Pancreas (tissue), 10 donors: ENCODE data around the gene SLC22A6. TPM values are rescaled to one million over a fixed set of nuclear protein-coding genes. Genes with fewer than 3 reads are reported as not detected.
"Not testable (repeated sequence)": the region's sequence is repeated elsewhere in the genome, so short reads cannot be mapped to it uniquely, and the experiment has no call there.

Experiments
- ATAC-seq, 4 donors: fragments of 200-7000 bp; cut with Tn5 transposase; one replicate each; pipeline versions ENCODE4 v1.8.0 to v1.9.1; 2020; ENCODE audit warnings: mild to moderate bottlenecking in 4 of 4, moderate library complexity in 4 of 4
- DNase-seq, 6 donors: peaks; one replicate each; pipeline ENCODE4 v3.0.0-alpha.2; 2020
- FAIRE-seq: peaks from 2 replicates; lab custom pipeline; 2012; peaks lifted over from hg19 to GRCh38; lab: Jason Lieb, UNC
- H3K27ac ChIP-seq, 4 donors: fragments of 200-600 bp; sonication (generic); 1 replicate in 3 of 4; 2 replicates in 1 of 4; pipeline versions ENCODE4 v1.5.0 to v1.8.0; 2020
- H3K27me3 ChIP-seq, 4 donors: fragments of 200-600 bp; one replicate each; pipeline ENCODE4 v1.8.0; 2021
- H3K36me3 ChIP-seq, 3 donors: fragments of 200-600 bp; sonication (generic) in 1 of 3; one replicate each; pipeline versions ENCODE4 v1.5.0 to v1.8.0; 2020 to 2021
- H3K4me1 ChIP-seq, 3 donors: fragments of 200-600 bp; one replicate each; pipeline ENCODE4 v1.8.0; 2021
- H3K4me3 ChIP-seq, 4 donors: fragments of 200-600 bp; sonication (generic) in 2 of 4; one replicate each; pipeline versions ENCODE4 v1.5.0 to v1.8.0; 2020 to 2021
- H3K9me3 ChIP-seq, 4 donors: fragments of 200-600 bp; one replicate each; pipeline ENCODE4 v1.8.0; 2021
- CTCF ChIP-seq, 4 donors: fragments of 200-600 bp; sonication (generic) in 3 of 4; IDR thresholded peaks; one replicate each; pipeline versions ENCODE4 v1.5.0 to v1.8.0; 2021; ENCODE audit warnings: antibody characterized with exemption in 4 of 4
- WGBS, 2 donors: extraction: QIAGEN DNeasy Blood & Tissue Kit; methylation state at CpG; one replicate each; pipeline ENCODE4 v1.1.7; 2013; 5-methylcytosine and 5-hydroxymethylcytosine counted together
- intact Hi-C, 3 donors: fragments of 100-400 bp; cut with DNase I; formaldehyde crosslinking; loops; one replicate each; pipeline versions ENCODE4 v1.11.1 to v1.14.2; 2022
- polyA plus RNA-seq, 2 donors: library from polyadenylated mRNA; stranded (reverse); fragments of 200-250 nt; gene quantifications; one replicate each; pipeline ENCODE4 v1.2.3, GENCODE V29; 2013
- total RNA-seq, 6 donors: library from RNA; stranded (reverse); fragmentation: NEBNext Ultra II Directional in 4 of 6; extraction: Animal tissue kit (Norgen Biotek cat#: 25700) in 4 of 6; gene quantifications; one replicate each; pipeline versions ENCODE4 v1.2.1 to v1.2.4, GENCODE V29; 2021 to 2023
- donor health status: healthy with polysubstance abuse.
- donor health status: DM: no; HTN: no; CAD: no; lungs with moderate emphysema.
- donor health status: DM: no; HTN: no; CAD: no.
- donor health status: control.
- donor health status: control.
- donor health status: Bipolar disorder and iron deficiency.
- donor health status: DM: yes; HTN: yes; CAD: no.
- donor health status: DM: no; HTN: no; CAD: no.
- donor health status: DM: no; HTN: no; CAD: no.
- donor health status: DM: yes; HTN: yes; CAD: no.

Gene SLC22A6
- total and polyA plus RNA-seq, 8 donors, result not detected

- no peaks in the 10 kb centered on the region for H3K9me3 ChIP-seq
- DNase-seq (no peak), FAIRE-seq (no peak), ATAC-seq (no peak)
- no peak overlapping the region for H3K27ac ChIP-seq
- no peaks in the 10 kb centered on the region for H3K36me3 ChIP-seq
- no peak for TF ChIP-seq CTCF (IDR thresholded peaks at IDR 0.05)
- H3K4me3 ChIP-seq, result no peak overlapping the region
- WGBS, 2 donors, result 96 to 99% methylated on average over 2 of the region's 2 CpGs
- intact Hi-C loops, result no loop called here
- H3K27me3 ChIP-seq, result no peaks in the 10 kb centered on the region
- no peaks in the 10 kb centered on the region for H3K4me1 ChIP-seq
Observed at GRCh38 chr11:62957147-62957546, 27.6 kb downstream of the SLC22A6 start.

DNA sequence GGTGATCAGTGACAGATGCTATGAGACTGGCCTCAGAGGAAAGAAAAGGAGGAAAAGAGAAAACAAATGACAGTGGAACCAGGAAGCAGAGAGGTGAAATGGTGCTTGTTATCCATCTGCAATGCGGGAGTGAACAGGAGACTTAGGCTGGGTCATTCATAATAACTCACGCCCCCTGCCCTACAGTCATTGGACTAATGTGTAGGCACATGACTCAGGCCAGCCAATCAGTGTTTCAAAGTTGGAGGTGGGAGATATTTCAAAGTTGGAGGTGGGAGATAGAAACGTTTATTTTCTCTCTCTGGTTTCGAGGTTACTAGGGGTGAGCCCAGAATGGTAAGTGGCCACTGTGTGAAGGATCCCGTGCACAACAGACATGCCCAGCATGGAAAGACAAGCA lies 30.3 kb downstream of the SLC22A6 start:
- 73 to 78% methylated on average over 5 of the region's 5 CpGs for WGBS, 2 donors

GRCh38 chr11:62953811-62954210 lies 31.0 kb downstream of the SLC22A6 start:
- Histone ChIP-seq H3K4me1 (no peaks in the 10 kb centered on the region), H3K36me3 (no peaks in the 10 kb centered on the region), H3K27ac (no peak overlapping the region), H3K27me3 (no peaks in the 10 kb centered on the region), H3K9me3 (no peaks in the 10 kb centered on the region), H3K4me3 (no peak overlapping the region)
- no peak for FAIRE-seq
- intact Hi-C loops, result no loop called here
- WGBS, 2 donors, result 82 to 92% methylated on average over 4 of the region's 4 CpGs
- no peak for DNase-seq
- no peak for ATAC-seq
- TF ChIP-seq CTCF (IDR thresholded peaks at IDR 0.05), result no peak

More for the DNA sequence above, 30.3 kb downstream of the SLC22A6 start:
- no peak overlapping the region for H3K27ac ChIP-seq
- no peak for TF ChIP-seq CTCF (IDR thresholded peaks at IDR 0.05)
- ATAC-seq (no peak), FAIRE-seq (no peak), DNase-seq (no peak)
- no peak overlapping the region for H3K4me3 ChIP-seq
- no peaks in the 10 kb centered on the region for H3K4me1 ChIP-seq
- intact Hi-C loops, result no loop called here
- no peaks in the 10 kb centered on the region for H3K36me3 ChIP-seq
- H3K27me3 ChIP-seq, result no peaks in the 10 kb centered on the region
- no peaks in the 10 kb centered on the region for H3K9me3 ChIP-seq

GRCh38 chr11:62948765-62949320 lies 35.9 kb downstream of the SLC22A6 start:
- Histone ChIP-seq H3K27ac (no peak overlapping the region), H3K4me1 (no peaks in the 10 kb centered on the region), H3K36me3 (no peaks in the 10 kb centered on the region), H3K27me3 (no peaks in the 10 kb centered on the region), H3K4me3 (no peak overlapping the region), H3K9me3 (no peaks in the 10 kb centered on the region)
- FAIRE-seq (no peak), ATAC-seq (no peak), DNase-seq (no peak)
- intact Hi-C loops, result no loop called here
- WGBS, 2 donors, result 80 to 91% methylated on average over 7 of the region's 7 CpGs
- no peak for TF ChIP-seq CTCF (IDR thresholded peaks at IDR 0.05)

- H3K36me3 ChIP-seq, FAIRE-seq, H3K27ac ChIP-seq, H3K9me3 ChIP-seq, H3K4me1 ChIP-seq, H3K4me3 ChIP-seq, intact Hi-C loops, H3K27me3 ChIP-seq, ATAC-seq, DNase-seq: not testable (repeated sequence)
- WGBS, 2 donors, result 95 to 98% methylated on average over 10 of the region's 10 CpGs
Observed at GRCh38 chr11:62945538-62945937, 39.2 kb downstream of the SLC22A6 start.

- H3K4me1 ChIP-seq, H3K9me3 ChIP-seq, DNase-seq, H3K27ac ChIP-seq, ATAC-seq, intact Hi-C loops, H3K27me3 ChIP-seq, H3K4me3 ChIP-seq, FAIRE-seq, H3K36me3 ChIP-seq: not testable (repeated sequence)
- WGBS, 2 donors, result 75 to 87% methylated on average over 2 of the region's 2 CpGs
Observed at GRCh38 chr11:62937528-62937927, 47.2 kb downstream of the SLC22A6 start.
